PFSK-1 (cell line): ENCODE data around the gene TESMIN.

ENCODE experiments used
- FOXP2 ChIP-seq: optimal IDR thresholded peaks from 2 replicates; pipeline ENCODE3; 2011; ENCODE audit warnings: borderline replicate concordance, control low read depth, inconsistent platforms; ENCODE audit not compliant: insufficient read depth; ENCODE audit errors: extremely low read length, extremely low read depth
- POLR2AphosphoS5 ChIP-seq: IDR thresholded peaks from 2 replicates; pipeline ENCODE4 v1.6.1; 2012; ENCODE audit warnings: low read depth, mild to moderate bottlenecking, control low read depth, low read length, moderate library complexity
- REST ChIP-seq, 2 experiments: IDR thresholded peaks; 2 replicates each; pipeline versions ENCODE4 v1.6.1 to v1.8.0; 2011 to 2012; ENCODE audit warnings: low read depth in 2 of 2, low read length in 2 of 2, control low read depth in 1 of 2, inconsistent platforms in 1 of 2, mild to moderate bottlenecking in 1 of 2, moderate library complexity in 1 of 2; ENCODE audit not compliant: insufficient read depth in 1 of 2
- SIN3A ChIP-seq: IDR thresholded peaks from 2 replicates; pipeline ENCODE4 v1.6.1; 2012; ENCODE audit warnings: mild to moderate bottlenecking, low read length, moderate library complexity, borderline replicate concordance; ENCODE audit not compliant: insufficient read depth
- TAF1 ChIP-seq: IDR thresholded peaks from 2 replicates; pipeline ENCODE4 v1.6.1; 2012; ENCODE audit warnings: low read length, control low read depth, borderline replicate concordance; ENCODE audit not compliant: insufficient read depth

Gene TESMIN

DNA sequence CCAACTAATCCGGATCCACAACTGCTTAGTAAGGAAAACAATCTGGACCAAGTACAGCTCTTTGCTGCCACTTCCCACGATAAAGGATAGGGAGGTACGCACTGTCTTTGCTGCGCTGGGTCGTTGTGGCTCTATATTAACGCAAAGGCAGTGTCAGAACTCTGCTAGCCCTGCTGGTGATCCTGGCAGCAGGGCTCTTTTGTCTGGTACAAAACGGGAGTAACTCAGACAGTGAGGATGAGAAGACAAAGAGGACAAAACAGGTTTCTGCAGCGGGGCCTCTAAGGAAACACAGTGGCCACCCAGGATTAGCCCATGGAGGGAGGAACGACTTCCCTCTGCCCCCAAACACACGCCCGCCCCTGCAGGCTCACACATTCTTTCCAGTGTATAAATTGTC is 40.9 kb downstream of the TESMIN start:
- TF ChIP-seq SIN3A = no peak

DNA sequence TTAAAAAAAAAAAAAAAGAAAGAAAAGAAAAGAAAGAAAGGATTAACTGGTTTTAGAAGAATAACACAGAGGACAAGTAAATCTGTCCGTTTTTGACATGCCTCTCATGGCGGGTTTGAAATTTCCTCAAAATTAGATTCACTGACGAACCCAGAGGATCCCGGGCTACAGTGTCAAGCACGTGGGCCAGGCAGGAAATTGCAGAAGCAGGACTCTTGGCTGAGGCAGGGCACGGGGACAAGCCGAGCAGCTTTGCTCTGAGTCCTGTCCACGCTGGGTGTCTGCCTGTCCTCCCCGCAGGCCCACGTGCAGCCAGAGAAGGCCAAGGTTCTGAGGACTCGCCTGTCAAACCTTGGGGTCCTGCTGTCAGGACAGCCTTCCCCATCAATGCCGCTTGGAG is 42.3 kb downstream of the TESMIN start:
- TF ChIP-seq TAF1 (no peak), REST (IDR thresholded peaks at IDR 0.05; ENCODE audit: insufficient read depth in 1 of 2, low read depth in 2 of 2, low read length in 2 of 2) (no peak), SIN3A (no peak), POLR2AphosphoS5 (no peak), FOXP2 (no peak)

DNA sequence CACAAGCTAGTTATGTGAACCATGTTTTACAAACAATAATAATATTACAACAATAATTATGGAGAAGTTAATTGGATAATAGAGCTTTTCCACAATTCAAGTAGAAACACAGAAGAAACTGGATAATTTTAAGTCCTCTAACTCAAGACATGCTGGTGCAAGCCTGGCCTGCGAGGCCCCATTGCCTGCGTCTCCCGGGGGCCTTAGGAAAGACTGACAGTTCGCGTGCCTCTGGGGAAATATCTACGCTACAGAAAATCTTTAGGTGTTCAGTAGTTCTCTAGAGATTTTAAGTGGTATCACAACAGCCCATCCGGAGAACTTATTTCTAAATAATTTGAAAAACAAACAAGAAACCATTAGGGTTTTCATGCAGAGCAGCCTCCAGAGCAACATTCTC is 43.8 kb downstream of the TESMIN start:
- TF ChIP-seq POLR2AphosphoS5 (no peak), TAF1 (no peak), SIN3A (no peak), FOXP2 (no peak), REST (IDR thresholded peaks at IDR 0.05; ENCODE audit: insufficient read depth in 1 of 2, low read depth in 2 of 2, low read length in 2 of 2) (no peak)

GRCh38 chr11:68704887-68705286 is 46.4 kb downstream of the TESMIN start:
- TF ChIP-seq SIN3A = no peak
- no peak for TF ChIP-seq REST (IDR thresholded peaks at IDR 0.05; ENCODE audit: insufficient read depth in 1 of 2, low read depth in 2 of 2, low read length in 2 of 2)
- no peak for TF ChIP-seq POLR2AphosphoS5
- TF ChIP-seq FOXP2 = no peak
- TF ChIP-seq TAF1 = no peak

- no peak for TF ChIP-seq SIN3A
- no peak for TF ChIP-seq REST (IDR thresholded peaks at IDR 0.05; ENCODE audit: insufficient read depth in 1 of 2, low read depth in 2 of 2, low read length in 2 of 2)
- no peak for TF ChIP-seq POLR2AphosphoS5
- TF ChIP-seq TAF1 = no peak
- no peak for TF ChIP-seq FOXP2
These were observed 52.3 kb downstream of the TESMIN start for GRCh38 chr11:68698993-68699392.

DNA sequence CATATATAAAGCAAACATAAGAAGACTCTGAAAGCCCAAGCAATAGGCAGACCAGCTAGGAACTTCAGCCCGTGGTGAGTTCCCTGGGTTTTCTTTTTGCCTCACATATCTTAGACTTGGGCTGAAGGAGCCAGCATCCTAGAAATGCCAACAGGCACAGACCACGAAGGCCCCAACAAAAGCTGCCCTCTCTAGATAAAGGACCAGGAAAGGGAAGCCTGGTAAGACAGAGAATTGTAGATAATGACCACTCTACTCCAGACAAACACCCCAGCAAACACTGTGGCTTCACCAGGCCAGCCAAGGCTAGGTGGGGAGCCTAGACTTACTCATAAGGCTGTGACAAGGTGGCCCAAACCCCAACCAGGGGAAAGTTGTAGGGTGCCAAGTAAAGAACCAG is 55.8 kb downstream of the TESMIN start:
- no peak for TF ChIP-seq POLR2AphosphoS5
- TF ChIP-seq SIN3A = no peak
- TF ChIP-seq REST (IDR thresholded peaks at IDR 0.05; ENCODE audit: insufficient read depth in 1 of 2, low read depth in 2 of 2, low read length in 2 of 2) = no peak
